ENCODE measurements around the gene CMPK2. TPM values are rescaled to one million over a fixed set of nuclear protein-coding genes. Genes with fewer than 3 reads are reported as not detected.

Gene CMPK2, protein sequence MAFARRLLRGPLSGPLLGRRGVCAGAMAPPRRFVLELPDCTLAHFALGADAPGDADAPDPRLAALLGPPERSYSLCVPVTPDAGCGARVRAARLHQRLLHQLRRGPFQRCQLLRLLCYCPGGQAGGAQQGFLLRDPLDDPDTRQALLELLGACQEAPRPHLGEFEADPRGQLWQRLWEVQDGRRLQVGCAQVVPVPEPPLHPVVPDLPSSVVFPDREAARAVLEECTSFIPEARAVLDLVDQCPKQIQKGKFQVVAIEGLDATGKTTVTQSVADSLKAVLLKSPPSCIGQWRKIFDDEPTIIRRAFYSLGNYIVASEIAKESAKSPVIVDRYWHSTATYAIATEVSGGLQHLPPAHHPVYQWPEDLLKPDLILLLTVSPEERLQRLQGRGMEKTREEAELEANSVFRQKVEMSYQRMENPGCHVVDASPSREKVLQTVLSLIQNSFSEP
- 1 to 10 TPM; 3.2 to 4.5 TPM for total RNA-seq

DNA sequence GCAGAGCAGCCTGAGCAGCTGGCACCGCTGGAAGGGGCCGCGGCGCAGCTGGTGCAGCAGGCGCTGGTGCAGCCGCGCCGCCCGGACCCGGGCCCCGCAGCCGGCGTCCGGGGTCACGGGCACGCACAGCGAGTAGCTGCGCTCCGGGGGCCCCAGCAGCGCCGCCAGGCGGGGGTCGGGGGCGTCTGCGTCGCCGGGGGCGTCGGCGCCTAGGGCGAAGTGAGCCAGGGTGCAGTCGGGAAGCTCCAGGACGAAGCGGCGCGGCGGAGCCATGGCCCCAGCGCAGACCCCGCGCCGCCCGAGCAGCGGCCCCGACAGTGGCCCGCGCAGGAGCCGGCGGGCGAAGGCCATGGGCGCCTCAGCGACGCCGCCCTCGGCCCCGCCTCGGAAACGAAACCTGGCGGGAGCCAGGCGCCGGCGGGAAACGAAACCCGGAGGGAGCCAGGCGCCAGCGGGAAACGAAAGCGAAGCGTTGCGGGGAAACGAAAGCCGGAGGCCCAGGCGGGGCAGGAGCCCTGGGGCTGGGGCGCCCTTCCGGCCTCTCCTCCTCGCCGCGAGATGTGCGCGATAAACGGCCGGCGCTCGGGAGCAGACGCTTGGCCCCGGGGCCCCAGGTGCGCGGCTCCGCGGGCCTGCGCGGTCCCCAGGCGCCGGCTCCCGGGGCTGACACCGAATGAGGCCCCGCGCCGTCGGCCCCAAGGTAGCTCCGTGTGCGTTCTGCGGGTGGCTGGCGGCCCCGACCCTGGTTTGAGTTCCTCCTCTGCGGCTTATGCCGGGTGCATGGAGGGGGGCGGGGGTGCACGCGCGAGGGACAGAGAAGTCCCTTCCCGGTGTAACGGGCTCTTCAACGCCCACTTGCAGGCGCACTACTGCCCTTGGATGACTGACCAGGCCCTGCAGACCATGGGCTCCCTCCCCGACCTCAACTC lies at the start of gene CMPK2:
CMPK2 (minus strand) TSS at position 562 of the 929 bp plus-strand sequence; CDS start at position 351, 211 bp downstream.
- TF ChIP-seq, protein P1, sequence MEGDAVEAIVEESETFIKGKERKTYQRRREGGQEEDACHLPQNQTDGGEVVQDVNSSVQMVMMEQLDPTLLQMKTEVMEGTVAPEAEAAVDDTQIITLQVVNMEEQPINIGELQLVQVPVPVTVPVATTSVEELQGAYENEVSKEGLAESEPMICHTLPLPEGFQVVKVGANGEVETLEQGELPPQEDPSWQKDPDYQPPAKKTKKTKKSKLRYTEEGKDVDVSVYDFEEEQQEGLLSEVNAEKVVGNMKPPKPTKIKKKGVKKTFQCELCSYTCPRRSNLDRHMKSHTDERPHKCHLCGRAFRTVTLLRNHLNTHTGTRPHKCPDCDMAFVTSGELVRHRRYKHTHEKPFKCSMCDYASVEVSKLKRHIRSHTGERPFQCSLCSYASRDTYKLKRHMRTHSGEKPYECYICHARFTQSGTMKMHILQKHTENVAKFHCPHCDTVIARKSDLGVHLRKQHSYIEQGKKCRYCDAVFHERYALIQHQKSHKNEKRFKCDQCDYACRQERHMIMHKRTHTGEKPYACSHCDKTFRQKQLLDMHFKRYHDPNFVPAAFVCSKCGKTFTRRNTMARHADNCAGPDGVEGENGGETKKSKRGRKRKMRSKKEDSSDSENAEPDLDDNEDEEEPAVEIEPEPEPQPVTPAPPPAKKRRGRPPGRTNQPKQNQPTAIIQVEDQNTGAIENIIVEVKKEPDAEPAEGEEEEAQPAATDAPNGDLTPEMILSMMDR (IDR thresholded peaks at IDR 0.05), result no peak
- peaks cover 11% of the 10 kb centered on the region for H3K36me3 Mint-ChIP-seq (ENCODE audit: low read depth)
- intact Hi-C loops (cut with micrococcal nuclease), result loop anchor here (5.0 kb wide), 1 partner anchor 42 kb away; no protein-coding TSS in a partner anchor
- ChIA-PET POLR2A (interaction anchor here (0.9 to 4.8 kb wide), 10 partner anchors 13 to 53 kb away, joined by 3 to 48 read pairs (median 5); partner anchors contain the start of gene RSAD2), CTCF (interaction anchor here (0.7 to 5.0 kb wide), 17 partner anchors 12 to 178 kb away, joined by 3 to 69 read pairs (median 4); partner anchors contain the start of genes RNF144A and RSAD2)
- H3K4me1 Mint-ChIP-seq (ENCODE audit: low read depth), result peaks cover 13% of the 10 kb centered on the region
- H3K4me3 Mint-ChIP-seq, result peak within 1 kb of the TSS; percentile 75
- H3K27me3 Mint-ChIP-seq, result no peaks in the 10 kb centered on the region
- H3K27ac Mint-ChIP-seq, result peak within 1 kb of the TSS; percentile 84
- peaks cover under 1% of the 10 kb centered on the region for H3K9me3 Mint-ChIP-seq
- DNase-seq (peak; percentile 80), ATAC-seq (peak; percentile 82)

DNA sequence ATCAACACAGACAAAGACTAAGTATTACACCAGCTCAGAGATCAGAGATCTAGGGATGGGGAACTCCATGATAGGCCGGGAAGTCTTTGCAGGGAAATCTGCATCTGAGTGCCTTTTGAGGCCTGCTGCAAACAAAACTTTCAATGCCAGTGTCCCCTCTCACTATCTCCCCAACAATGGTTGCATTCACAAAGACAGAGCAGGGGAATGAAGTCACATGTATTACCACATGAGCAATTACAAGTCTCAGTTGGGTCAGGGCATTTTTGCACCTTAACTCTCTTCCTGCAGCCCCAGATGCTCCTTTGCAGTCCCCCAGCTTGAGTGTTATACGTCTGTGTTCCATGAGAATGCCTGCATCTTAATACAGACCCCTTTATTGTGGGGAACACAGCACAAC lies 49.7 kb upstream of the CMPK2 start:
- Mint-ChIP-seq H3K4me1 (ENCODE audit: low read depth) (peaks cover 68% of the 10 kb centered on the region), H3K27me3 (no peaks in the 10 kb centered on the region), H3K27ac (peak overlapping the region; percentile 21), H3K9me3 (peaks cover 9% of the 10 kb centered on the region), H3K4me3 (no peak overlapping the region), H3K36me3 (ENCODE audit: low read depth) (peaks cover 46% of the 10 kb centered on the region)
- DNase-seq, result no peak
- ATAC-seq, result no peak
- ChIA-PET CTCF (interaction anchor here (0.9 to 7.5 kb wide), 10 partner anchors 9 to 129 kb away, joined by 3 to 80 read pairs (median 6); partner anchors contain the start of gene CMPK2), POLR2A (interaction anchor here (0.7 to 2.0 kb wide), 5 partner anchors 9 to 133 kb away, joined by 3 to 9 read pairs (median 3); partner anchors contain the start of gene CMPK2)
- intact Hi-C loops (cut with micrococcal nuclease), result no loop called here
- TF ChIP-seq, protein P1 (IDR thresholded peaks at IDR 0.05), result no peak

DNA sequence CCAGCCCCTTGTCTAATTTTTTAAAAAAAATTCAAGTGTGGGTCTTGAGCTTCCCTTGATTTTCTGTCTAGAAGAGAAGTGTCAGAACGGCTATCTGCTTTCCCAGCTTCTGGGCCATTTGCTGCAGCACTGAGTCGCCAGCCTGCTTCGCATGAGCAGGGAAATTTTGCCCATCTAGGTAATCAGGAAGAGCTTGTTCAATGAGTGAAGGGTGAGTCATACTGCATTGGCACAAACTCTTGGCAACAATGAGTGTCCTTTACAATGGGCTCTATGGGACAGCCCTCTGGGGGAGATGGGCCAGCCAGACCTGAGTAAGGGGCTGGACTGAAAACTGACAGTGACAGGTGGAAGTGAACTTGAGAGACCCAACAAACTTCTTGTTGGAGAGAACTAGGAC lies 49.1 kb upstream of the CMPK2 start:
- H3K4me3 Mint-ChIP-seq, result no peak overlapping the region
- peaks cover 10% of the 10 kb centered on the region for H3K9me3 Mint-ChIP-seq
- peaks cover 51% of the 10 kb centered on the region for H3K36me3 Mint-ChIP-seq (ENCODE audit: low read depth)
- H3K27me3 Mint-ChIP-seq, result no peaks in the 10 kb centered on the region
- CTCF ChIA-PET, result interaction anchor here (0.9 to 7.5 kb wide), 7 partner anchors 9 to 129 kb away, joined by 3 to 80 read pairs (median 6); partner anchors contain the start of genes CMPK2 and RSAD2
- TF ChIP-seq, protein P1 (IDR thresholded peaks at IDR 0.05), result no peak
- no peak for ATAC-seq
- peak; percentile 40 for DNase-seq
- peaks cover 67% of the 10 kb centered on the region for H3K4me1 Mint-ChIP-seq (ENCODE audit: low read depth)
- intact Hi-C loops (cut with micrococcal nuclease), result no loop called here
- H3K27ac Mint-ChIP-seq, result peak overlapping the region; percentile 75
- POLR2A ChIA-PET, result interaction anchor here (0.9 to 2.0 kb wide), 2 partner anchors 9 to 98 kb away, joined by 3 to 7 read pairs; no protein-coding TSS in a partner anchor

DNA sequence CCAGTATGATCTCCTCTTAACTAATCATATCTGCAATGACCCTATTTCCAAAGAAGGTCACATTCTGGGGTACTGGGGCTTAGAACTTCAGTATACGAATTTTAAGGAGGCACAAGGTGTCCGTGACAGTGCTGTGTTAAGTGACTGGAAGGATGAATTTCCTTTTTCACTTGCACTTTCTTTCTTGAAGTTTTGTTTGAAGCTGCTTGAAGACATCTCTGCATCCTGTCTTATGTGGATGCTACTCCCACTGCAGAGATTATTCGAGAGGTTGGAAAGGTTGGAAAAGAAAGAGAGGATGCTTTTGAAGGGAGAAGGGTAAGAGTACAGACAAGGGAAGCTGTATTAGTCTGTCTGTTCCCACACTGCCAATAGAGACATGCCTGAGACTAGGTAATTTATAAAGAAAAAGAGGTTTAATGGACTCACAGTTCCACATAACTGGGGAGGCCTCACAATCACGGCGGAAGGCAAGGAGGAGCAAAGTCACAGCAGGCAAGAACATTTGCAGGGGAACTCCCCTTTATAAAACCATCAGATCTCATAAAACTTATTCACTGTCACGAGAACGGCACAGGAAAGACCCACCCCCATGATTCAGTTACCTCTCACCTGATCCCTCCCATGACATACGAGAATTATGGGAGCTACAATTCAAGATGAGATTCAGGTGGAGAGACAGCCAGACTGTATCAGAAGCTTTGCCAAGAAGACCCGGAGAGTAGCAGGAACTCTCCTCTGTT lies 47.9 kb upstream of the CMPK2 start:
- POLR2A ChIA-PET, result interaction anchor here (0.6 to 2.2 kb wide), 6 partner anchors 8 to 1766 kb away, joined by 3 to 10 read pairs (median 4); partner anchors contain the start of genes CMPK2 and RSAD2
- H3K36me3 Mint-ChIP-seq (ENCODE audit: low read depth), result peaks cover 52% of the 10 kb centered on the region
- no peaks in the 10 kb centered on the region for H3K27me3 Mint-ChIP-seq
- peaks cover 16% of the 10 kb centered on the region for H3K9me3 Mint-ChIP-seq
- DNase-seq (peak; percentile 77), ATAC-seq (peak; percentile 43)
- TF ChIP-seq, protein P1 (IDR thresholded peaks at IDR 0.05), result no peak
- intact Hi-C loops (cut with micrococcal nuclease), result no loop called here
- peak overlapping the region; percentile 97 for H3K27ac Mint-ChIP-seq
- peaks cover 67% of the 10 kb centered on the region for H3K4me1 Mint-ChIP-seq (ENCODE audit: low read depth)
- CTCF ChIA-PET, result interaction anchor here (0.6 to 7.5 kb wide), 3 partner anchors 18 to 47 kb away, joined by 3 to 80 read pairs (median 5); partner anchors contain the start of gene RSAD2
- peak overlapping the region; percentile 71 for H3K4me3 Mint-ChIP-seq

All from activated CD8-positive, alpha-beta T cell treated with anti-CD3 and anti-CD28 coated beads for 36 hours (primary cell).